ENCODE results near the gene SERPINB10.

SERPINB10 gene

GRCh38 chr18:63907664-63908063 lies at the start of gene SERPINB10:
Gene SERPINB10 (plus strand): TSS chr18:63907958. CDS start chr18:63915511, 7,553 bp downstream.
- Mint-ChIP-seq H3K4me1 (peaks cover 30% of the 10 kb centered on the region), H3K4me3 (no peak within 1 kb of the TSS), H3K9me3 (peaks cover 9% of the 10 kb centered on the region), H3K27ac (peak within 1 kb of the TSS; percentile 36), H3K36me3 (ENCODE audit: low read depth) (no peaks in the 10 kb centered on the region), H3K27me3 (ENCODE audit: low read depth, poor library complexity) (peaks cover 3% of the 10 kb centered on the region)
- no peak for DNase-seq
- no peak for TF ChIP-seq CTCF (IDR thresholded peaks at IDR 0.05)

GRCh38 chr18:63858456-63858855 lies 49.3 kb upstream of the SERPINB10 start:
- no peak overlapping the region for H3K27ac Mint-ChIP-seq
- peaks cover 13% of the 10 kb centered on the region for H3K9me3 Mint-ChIP-seq
- H3K4me3 Mint-ChIP-seq = no peak overlapping the region
- DNase-seq = no peak
- TF ChIP-seq CTCF (IDR thresholded peaks at IDR 0.05) = no peak
- H3K4me1 Mint-ChIP-seq = no peaks in the 10 kb centered on the region
- no peaks in the 10 kb centered on the region for H3K36me3 Mint-ChIP-seq (ENCODE audit: low read depth)
- H3K27me3 Mint-ChIP-seq (ENCODE audit: low read depth, poor library complexity) = peaks cover 3% of the 10 kb centered on the region

- no peak for DNase-seq
- peaks cover 2% of the 10 kb centered on the region for H3K27me3 Mint-ChIP-seq (ENCODE audit: low read depth, poor library complexity)
- no peak overlapping the region for H3K27ac Mint-ChIP-seq
- H3K4me3 Mint-ChIP-seq = no peak overlapping the region
- H3K4me1 Mint-ChIP-seq = no peaks in the 10 kb centered on the region
- H3K36me3 Mint-ChIP-seq (ENCODE audit: low read depth) = no peaks in the 10 kb centered on the region
- no peak for TF ChIP-seq CTCF (IDR thresholded peaks at IDR 0.05)
- peaks cover 12% of the 10 kb centered on the region for H3K9me3 Mint-ChIP-seq
These were observed 47.8 kb upstream of the SERPINB10 start for GRCh38 chr18:63859781-63860475.

GRCh38 chr18:63860531-63860930 lies 47.2 kb upstream of the SERPINB10 start:
- Mint-ChIP-seq H3K36me3 (ENCODE audit: low read depth) (no peaks in the 10 kb centered on the region), H3K27ac (no peak overlapping the region), H3K9me3 (peaks cover 9% of the 10 kb centered on the region), H3K4me3 (no peak overlapping the region), H3K27me3 (ENCODE audit: low read depth, poor library complexity) (no peaks in the 10 kb centered on the region), H3K4me1 (no peaks in the 10 kb centered on the region)
- DNase-seq = no peak
- TF ChIP-seq CTCF (IDR thresholded peaks at IDR 0.05) = no peak

- Mint-ChIP-seq H3K4me3 (no peak overlapping the region), H3K4me1 (peaks cover 9% of the 10 kb centered on the region), H3K27me3 (ENCODE audit: low read depth, poor library complexity) (no peaks in the 10 kb centered on the region), H3K9me3 (no peaks in the 10 kb centered on the region), H3K36me3 (ENCODE audit: low read depth) (no peaks in the 10 kb centered on the region), H3K27ac (no peak overlapping the region)
- no peak for DNase-seq
- no peak for TF ChIP-seq CTCF (IDR thresholded peaks at IDR 0.05)
These were observed 40.2 kb upstream of the SERPINB10 start for GRCh38 chr18:63867368-63868125.
